Stimulated activated CD8-positive, alpha-beta memory T cell treated with anti-CD3 and anti-CD28 coated beads, Interleukin-15, amount 100 ng/mL, for 1 hour (primary cell): ENCODE results near the gene CHKA.
"Not testable (repeated sequence)": the region's sequence is repeated elsewhere in the genome, so short reads cannot be mapped to it uniquely, and the experiment has no call there.

Experiments used
- DNase-seq: peaks from one replicate; pipeline ENCODE4 v3.0.0-alpha.2; 2020; ENCODE audit warnings: low read depth

CHKA gene

GRCh38 chr11:68116126-68116525, 5.1 kb downstream of the CHKA start:
- DNase-seq = no peak

GRCh38 chr11:68115285-68115684, 5.9 kb downstream of the CHKA start:
- DNase-seq = no peak

- no peak for DNase-seq
These were observed 7.2 kb downstream of the CHKA start for GRCh38 chr11:68113986-68114385.

GRCh38 chr11:68107689-68108088, 13.5 kb downstream of the CHKA start:
- DNase-seq = no peak

GRCh38 chr11:68106165-68106940, 14.8 kb downstream of the CHKA start:
- no peak for DNase-seq

- no peak for DNase-seq
These were observed 21.4 kb downstream of the CHKA start for GRCh38 chr11:68099474-68100405.

- no peak for DNase-seq
These were observed 22.1 kb downstream of the CHKA start for GRCh38 chr11:68099057-68099456.

GRCh38 chr11:68096962-68097361, 24.2 kb downstream of the CHKA start:
- no peak for DNase-seq

- DNase-seq = no peak
These were observed 27.6 kb downstream of the CHKA start for GRCh38 chr11:68093565-68093964.

GRCh38 chr11:68092946-68093345, 28.2 kb downstream of the CHKA start:
- not testable (repeated sequence) for DNase-seq

- DNase-seq = no peak
These were observed 28.8 kb downstream of the CHKA start for GRCh38 chr11:68092411-68092810.

GRCh38 chr11:68090706-68091105, 30.5 kb downstream of the CHKA start:
- no peak for DNase-seq

- DNase-seq = no peak
These were observed 30.9 kb downstream of the CHKA start for GRCh38 chr11:68090287-68090686.

- DNase-seq = no peak
These were observed 31.5 kb downstream of the CHKA start for GRCh38 chr11:68089679-68090078.

GRCh38 chr11:68083517-68083916, 37.7 kb downstream of the CHKA start:
- no peak for DNase-seq

- DNase-seq = no peak
These were observed 38.7 kb downstream of the CHKA start for GRCh38 chr11:68082481-68082880.

- no peak for DNase-seq
These were observed 39.5 kb downstream of the CHKA start for GRCh38 chr11:68081691-68082090.

- no peak for DNase-seq
These were observed 40.3 kb downstream of the CHKA start for GRCh38 chr11:68080860-68081259.

GRCh38 chr11:68077617-68078582, 43.3 kb downstream of the CHKA start:
- no peak for DNase-seq

GRCh38 chr11:68076371-68077042, 44.7 kb downstream of the CHKA start:
- DNase-seq = no peak

GRCh38 chr11:68074584-68075352, 46.4 kb downstream of the CHKA start:
- no peak for DNase-seq
